GM18861 (cell line): ENCODE data around the gene NINJ2.
"Not testable (repeated sequence)": the region's sequence is repeated elsewhere in the genome, so short reads cannot be mapped to it uniquely, and the experiment has no call there.

Source experiments
- ATAC-seq: cut with Tn5 transposase; IDR thresholded peaks from one replicate; pipeline ENCODE4 v1.9.1; 2021; ENCODE audit not compliant: unreplicated experiment

The NINJ2 gene

DNA sequence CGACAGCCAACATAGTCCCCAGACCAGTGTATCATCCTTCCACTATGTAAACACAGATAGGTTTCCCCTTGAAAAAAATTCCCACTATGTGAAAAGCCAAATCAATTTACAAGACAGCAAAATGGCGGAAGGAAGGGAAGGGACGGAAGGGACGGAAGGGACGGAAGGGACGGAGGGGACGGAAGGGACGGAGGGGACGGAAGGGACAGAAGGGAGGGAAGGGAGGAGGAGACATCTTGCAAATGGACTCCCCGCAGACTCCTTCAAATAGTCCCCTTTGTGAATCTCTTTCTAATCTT is 75.3 kb downstream of the NINJ2 start:
- ATAC-seq, result no peak

DNA sequence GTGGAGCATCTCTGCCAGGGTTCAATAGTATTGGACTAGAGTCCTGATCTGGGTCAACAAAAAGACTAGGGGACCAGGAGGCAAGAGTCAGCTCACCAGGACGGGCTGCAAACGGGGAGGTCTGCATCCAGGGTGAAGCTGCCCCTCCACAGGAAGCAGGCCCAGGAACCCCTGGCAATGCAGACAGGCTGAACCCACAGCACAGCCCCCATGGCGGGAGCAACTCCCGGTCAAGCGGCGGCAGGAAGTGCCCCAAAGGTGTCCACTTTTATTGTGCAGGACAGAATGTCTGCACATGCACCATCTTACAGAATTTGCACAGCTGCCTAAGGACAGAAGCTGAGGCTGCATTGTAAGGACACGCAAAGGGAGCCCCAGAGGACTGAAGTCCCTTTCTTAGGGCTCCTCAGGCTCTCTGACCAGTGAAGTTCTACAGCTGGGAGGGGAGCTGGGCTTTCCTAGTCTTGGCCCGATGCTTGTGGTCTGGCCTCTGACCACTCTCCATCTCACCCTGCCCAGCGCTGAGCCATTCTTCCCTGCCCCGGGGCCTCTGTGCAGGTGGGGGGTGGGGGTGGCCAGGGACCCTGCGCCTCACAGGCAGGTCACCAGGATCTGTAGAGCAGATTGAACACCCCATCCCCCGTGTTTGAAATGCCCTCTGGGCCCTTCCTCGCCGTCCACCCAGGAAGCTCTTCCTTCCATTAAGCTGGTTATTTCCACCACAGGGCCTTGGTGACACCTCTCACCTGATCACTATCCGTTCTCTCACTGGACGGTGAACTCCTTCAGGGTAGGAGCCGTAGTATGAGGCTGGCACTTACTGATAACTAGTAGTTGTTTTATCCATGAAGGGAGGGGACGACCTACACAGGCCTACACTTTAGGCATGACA is 75.9 kb downstream of the NINJ2 start:
- ATAC-seq, result no peak

DNA sequence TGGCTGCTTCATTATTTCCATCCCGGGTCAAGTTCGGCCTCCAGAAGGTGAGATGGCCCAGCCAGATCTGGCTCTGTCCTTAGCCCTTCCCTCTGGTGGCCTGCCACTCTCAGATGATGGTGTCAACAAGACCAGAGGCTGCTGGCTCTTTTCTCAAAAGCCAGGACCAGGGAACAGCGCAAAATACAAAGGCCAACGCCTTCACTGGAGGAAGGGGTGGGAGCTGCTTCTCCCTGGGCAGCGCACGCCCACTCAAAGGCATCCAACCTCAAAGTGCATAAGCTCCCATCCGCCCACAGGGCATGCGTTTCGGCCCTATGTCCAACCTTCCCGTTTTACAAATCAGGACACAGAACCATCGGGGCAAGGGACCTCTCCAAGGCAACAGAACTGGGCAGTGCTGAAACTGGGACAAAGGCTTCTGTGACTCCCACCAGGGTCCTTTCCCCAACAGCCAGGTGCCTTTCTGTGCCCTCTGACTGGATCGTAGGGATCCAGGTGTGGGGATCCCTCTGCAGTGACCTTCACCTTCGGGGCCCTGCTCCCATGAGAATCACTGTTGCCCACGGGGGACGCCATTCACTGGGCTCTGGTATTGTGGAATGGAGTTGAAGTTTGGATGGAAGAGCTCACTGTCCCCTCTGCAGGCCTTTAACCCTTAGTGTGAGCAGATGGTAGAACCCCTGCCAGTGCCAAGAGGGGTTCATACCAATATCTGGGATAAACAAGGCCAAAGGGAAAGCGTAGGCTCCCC is 76.8 kb downstream of the NINJ2 start:
- ATAC-seq, result no peak

DNA sequence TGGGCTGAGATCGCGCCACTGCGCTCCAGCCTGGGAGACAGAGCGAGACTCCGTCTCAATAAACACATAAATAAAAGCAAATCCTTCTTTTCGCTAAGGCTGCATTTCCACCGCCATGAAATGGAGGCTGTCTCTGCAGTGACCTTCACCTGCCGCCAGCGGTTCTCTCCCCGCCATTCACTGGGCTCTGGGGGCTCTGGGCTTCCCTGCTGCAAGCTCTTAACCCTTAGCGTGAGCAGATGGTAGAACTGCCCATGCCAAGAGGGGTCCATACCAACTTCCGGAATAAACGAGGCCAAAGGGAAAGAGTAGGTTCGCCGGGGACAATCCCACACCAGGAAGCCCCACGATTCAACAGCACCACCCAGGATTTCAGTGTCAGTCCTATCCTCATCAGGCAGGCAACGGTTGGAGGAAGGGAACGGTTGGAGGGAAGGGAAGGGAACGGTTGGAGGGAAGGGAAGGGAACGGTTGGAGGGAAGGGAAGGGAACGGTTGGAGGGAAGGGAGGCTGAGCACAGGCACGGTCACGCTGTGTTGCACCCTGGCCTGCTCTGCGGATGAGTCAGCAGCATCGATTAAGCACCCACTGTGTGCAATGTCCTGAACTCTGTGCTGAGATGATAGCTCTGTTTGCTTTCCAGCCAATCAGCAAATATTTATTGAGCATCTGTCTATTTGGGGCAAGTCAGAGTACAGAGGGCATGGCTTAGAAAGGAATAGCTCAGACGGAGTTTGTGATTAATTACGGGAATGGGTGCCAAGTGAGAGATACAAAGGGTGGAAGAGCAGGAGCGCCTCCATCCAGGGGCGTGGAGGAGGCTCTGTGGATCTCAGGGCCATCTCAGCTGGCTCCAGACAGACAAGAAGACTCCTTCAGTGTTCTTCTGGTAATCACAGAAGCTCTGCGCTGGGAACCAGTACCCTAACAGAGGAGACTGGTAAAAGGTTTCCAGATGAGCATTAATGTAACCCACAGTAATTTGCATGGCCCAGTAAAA is 77.9 kb downstream of the NINJ2 start:
- ATAC-seq, result no peak

DNA sequence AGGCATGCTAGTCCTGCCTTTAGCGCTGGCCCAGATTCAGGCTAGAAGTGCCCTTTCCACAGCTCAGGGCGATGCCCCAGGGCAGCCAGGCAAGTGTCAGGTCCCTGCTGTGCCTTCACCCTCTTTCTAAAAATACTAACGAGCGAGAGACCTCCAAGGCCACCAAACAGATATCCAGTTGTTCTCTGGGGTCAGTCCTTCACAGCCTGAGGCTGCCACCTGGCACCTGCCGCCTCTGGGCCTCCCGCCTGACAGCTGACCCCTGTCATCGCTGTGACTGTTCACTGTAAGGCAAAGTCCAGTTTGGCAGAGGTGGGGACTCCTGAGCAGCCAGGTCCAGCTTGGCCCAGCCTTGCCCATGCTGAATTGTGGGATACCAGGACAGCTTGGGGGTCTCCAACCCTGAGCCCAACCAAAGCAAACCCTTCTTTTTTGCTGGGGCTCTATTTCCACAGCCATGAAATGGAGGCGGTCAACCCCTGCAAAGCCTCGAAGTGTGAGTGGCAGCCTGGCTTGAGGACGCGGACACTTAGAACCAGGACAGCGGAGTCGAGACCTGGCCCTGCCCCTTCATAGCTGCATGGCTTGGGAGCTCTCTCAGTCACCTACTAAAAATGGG is 79.9 kb downstream of the NINJ2 start:
- no peak for ATAC-seq

DNA sequence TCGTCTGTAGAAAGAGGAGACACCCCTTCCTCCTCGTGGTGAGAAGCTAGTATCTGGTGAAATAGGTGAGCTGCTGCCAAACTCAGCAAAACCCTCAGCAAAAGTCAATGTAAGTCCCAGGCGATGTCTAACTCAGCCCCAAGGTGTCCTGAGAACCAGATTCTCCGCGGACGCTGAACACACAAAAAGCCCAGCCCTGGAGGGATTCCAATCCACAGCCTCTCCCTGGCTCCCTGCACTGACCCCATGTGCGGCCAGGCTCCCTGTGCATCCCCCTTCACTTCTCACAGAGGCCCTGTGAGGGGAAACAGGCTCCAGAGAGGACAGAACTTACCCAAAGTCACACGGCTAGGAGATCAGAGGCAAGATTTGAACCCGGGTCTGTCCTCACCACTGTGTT is 81.5 kb downstream of the NINJ2 start:
- no peak for ATAC-seq

DNA sequence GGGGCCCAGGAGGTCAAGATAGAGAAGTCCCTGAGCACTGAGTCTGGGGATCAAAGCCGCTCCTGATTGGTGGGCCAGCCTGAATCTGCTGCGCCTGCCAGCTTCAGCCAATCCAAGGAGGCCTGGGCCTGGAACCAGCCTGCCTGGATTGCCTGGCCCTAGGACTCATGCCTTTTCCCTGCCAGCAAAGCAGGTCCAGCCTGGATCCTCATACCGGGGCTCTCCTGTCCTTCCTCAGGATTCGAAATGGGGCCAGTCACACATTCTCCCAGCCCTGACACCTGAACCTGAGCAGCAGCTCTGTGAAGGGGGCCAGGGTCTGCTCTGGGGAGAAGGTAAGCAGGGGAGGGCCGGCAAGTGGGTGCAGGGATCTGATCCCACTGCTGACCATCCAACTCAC is 81.9 kb downstream of the NINJ2 start:
- ATAC-seq, result no peak

DNA sequence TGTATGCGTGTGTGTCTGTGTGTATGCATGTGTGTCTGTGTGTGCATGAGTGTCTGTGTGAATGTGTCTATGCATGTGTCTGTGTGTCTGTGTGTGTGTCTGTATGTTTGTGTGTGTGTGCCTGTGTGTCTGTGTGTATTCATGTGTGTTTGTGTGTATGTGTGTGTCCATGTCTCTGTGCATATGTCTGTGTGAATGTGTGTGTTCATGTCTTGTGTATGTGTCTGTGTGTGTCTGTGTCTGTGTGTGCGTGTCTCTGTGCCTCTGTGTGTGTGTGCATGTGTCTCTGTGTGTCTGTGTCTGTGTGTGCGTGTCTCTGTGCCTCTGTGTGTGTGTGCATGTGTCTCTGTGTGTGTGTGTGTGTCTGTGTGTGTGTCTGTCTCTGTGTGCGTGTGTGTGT is 82.4 kb downstream of the NINJ2 start:
- ATAC-seq, result no peak

DNA sequence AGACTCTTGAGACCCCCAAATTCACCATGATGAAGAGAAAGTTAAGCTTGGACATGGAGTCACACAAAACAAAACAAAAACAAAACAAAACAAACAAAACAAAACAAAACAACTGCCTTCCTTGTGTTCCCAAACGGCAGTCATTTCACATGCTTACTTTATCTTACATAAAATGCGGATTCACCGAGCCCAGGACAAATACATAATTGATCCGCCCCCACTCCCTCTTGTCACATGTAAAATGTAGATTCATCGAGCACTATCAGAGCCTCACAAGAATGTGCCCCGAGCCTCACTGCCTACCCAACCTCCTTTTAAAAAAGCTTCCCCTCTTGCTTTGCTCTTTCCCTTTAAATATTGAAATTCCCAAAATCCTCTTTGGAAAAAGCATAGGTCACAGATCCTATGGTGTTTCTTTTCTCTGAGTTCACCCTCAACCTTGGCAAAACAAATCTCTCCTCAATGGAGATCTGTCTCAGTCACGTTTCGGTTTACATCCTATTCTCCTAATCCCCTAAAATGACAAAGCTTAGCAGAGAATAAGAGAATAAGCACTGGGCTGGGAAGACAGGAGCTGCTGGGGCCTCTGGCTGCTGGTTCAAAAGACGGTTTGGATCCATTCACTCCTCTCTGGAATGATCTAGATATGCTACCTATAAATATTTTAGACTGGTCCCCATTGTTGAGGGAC is 83.7 kb downstream of the NINJ2 start:
- no peak for ATAC-seq

DNA sequence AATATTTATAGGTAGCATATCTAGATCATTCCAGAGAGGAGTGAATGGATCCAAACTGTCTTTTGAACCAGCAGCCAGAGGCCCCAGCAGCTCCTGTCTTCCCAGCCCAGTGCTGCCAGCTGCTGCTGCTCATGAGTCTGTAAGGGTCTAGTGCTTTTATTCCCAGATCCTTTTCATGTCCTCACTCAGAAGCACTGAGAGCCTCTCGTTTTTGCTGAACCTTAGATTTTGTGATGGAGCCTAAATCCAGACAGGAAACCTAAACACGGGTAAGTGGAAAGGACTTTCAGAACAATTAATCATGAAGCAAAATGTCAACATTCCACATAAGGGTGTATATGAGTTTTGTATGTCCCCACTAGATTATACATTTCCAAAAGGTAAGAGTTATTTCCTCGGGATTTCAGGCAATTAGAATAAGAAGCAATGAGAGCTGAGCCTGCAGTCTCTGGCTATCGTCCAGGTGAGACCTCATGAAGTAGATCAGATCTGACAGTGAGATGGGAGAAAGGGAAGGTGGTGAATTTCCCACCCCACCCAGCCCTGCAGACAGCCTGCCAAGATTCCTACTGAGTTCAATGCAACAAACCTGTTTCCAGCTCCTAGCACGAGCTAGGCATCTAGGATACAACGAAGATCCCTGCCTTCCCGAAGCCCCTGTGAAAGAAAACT is 84.4 kb downstream of the NINJ2 start:
- no peak for ATAC-seq

DNA sequence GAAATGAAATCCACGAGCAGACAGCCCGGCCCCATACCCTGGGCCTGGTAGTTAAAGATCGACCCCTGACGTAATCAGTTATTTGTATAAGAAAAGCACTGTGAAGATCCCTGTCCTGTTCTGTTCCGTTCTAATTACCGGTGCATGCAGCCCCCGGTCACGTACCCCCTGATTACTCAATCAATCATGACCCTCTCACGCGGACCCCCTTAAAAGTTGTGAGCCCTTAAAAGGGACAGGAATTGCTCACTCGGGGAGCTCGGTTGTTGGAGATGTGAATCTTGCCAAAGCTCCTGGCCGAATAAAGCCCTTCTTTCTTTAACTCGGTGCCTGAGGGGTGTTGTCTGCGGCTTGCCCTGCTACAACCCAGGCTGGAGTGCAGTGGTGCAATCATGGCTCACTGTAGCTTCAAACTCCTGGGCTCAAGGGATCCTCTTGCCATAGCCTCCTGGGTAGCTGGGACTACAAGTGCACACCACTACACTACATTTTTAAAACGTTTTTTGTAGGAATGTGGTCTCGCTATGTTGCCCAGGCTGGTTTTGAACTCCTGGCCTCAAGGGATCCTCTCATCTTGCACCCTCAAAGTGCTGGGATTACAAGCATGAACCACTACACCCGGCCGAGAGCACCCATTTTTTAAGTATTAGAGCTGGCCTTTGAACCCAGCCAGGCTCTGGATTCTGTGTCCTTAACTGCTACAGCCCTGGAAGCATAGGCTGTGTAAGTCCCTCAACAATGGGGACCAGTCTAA is 85.1 kb downstream of the NINJ2 start:
- ATAC-seq, result not testable (repeated sequence)

DNA sequence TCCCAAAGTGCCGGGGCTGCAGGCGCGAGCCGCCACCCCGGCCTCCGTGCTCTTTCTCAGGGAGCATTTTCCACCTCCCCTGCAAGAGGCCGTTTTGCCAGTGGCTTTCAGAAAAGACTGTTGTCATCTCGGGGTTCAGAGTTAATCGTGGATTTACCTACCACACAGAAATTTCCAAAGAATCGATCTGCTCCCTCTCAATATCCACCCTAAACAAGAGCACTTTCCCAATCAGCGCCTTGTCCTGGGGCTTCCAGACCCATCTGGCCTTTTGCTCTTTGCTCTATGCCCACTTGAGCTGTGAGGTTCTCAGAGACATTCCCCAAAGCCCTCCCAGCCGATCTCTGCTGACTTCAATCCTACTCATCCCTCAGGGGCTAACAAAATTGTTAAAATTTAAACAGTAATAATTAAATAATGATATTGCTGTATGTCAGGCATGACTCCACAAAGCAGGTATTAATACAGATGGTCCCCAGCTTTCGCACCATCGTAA is 86.6 kb downstream of the NINJ2 start:
- ATAC-seq, result no peak

DNA sequence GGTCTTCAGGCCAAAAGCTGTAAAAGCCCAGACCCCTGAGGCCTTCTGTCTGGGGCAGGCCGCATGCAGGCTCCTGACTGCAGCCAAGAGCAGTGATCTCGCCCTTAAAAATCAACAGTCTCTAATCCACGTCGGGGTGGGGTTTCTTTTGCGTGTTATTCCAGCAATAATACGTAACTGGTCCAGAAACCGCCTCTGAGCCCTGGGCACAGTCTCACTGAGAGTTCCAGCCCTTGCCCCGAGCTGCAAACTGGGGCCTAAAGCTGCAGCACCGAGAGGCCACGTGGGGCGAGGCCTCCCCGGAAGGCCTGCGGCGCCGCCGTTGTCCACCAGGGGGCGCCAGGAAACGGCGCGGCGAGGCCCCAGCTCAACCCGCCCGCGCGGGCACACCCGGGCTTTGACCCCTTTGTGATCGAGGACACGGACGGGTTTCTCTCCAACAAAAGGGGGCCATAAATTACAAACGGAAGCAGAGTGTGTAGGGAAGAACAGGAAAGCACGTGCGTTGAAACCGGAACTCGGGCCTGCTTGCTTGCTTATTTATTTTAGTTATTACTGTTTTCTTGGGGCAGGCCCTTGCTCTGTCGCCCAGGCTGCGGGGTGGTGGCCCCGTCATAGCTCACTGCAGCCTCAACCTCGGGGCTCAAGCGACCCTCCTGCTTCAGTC is 87.2 kb downstream of the NINJ2 start:
- peak; percentile 66 for ATAC-seq

DNA sequence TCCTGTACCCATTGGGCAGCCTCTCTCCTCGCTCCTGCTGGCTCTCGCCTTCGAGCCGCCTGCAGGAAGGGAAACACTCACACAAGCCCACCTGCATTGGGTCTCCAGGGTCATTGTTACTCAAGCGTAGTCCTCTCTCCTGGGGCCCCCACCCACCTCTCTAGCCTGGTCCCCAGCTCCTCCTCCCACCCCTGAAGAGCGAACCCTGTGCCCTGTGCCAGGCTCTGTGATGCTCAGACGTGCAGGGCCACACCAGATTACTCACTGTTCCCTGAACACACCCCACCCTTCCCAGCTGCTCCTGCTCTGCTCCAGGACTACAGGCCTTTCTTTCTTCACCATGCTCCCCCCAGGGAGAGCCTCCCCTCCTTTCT is 88.1 kb downstream of the NINJ2 start:
- ATAC-seq, result no peak

DNA sequence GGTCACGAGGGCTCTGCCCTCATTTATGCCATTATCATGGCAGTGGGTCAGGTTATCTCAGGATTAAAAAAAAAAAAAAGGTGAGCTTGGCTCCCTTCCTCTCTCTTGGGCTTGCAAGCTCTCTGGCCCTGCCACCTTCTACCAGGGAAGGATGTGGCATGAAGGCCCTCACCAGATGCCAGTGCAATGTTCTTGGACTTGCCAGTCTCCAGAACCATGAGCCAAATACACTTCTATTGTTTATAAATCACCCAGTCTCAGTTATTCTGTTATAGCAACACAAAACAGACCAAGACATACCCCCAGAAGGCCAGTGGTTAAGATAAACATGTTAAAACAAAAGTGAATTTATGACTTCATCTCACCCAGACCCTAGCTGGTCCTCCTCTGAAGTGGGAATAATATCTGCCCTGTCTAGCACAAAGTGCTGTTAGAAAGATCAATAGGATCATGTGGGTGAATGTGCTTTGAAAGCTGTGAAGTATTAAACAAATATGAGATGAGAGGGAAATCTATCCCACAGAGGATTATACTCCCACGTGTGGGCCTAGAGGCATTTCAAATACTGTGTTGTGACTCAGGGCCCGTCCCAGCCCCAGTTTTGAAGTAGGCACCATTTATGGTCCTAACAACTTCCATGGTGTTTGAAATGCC is 88.6 kb downstream of the NINJ2 start:
- ATAC-seq, result no peak

DNA sequence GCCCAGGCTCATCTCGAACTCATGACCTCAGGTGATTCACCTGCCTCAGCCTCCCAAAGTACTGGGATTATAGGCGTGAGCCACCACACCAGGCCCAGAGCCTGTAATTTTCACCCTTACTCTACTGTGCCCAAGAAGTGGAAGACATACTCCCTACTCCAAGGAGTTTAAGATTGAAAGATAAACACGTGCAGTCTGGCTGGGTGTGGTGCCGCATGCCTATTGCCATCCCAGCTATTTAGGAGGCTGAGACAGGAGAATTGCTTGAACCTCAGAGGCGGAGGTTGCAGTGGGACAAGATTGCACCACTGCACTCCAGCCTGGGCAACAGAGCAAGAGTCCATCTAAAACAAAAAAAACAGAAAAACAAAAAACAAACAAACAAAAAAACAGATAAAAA is 90.0 kb downstream of the NINJ2 start:
- no peak for ATAC-seq

DNA sequence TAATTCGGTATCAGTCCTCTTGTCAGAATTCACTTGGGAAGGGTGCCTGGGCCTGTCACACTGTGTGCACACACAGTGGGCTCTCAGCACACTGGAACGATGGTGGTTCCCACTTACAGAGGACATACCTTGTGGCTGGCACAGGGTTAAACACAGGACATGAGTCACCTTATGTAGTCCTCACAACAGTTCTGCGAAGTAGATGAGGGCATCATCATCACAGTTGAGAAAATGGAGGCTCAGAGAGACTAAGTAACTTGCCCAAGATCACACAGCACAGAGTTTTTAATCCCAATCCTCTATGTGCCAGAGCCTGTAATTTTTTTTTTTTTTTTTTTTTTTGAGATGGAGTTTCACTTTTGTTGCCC is 90.7 kb downstream of the NINJ2 start:
- ATAC-seq, result no peak
